Measurements from ENCODE around the gene CHID1.

DNA sequence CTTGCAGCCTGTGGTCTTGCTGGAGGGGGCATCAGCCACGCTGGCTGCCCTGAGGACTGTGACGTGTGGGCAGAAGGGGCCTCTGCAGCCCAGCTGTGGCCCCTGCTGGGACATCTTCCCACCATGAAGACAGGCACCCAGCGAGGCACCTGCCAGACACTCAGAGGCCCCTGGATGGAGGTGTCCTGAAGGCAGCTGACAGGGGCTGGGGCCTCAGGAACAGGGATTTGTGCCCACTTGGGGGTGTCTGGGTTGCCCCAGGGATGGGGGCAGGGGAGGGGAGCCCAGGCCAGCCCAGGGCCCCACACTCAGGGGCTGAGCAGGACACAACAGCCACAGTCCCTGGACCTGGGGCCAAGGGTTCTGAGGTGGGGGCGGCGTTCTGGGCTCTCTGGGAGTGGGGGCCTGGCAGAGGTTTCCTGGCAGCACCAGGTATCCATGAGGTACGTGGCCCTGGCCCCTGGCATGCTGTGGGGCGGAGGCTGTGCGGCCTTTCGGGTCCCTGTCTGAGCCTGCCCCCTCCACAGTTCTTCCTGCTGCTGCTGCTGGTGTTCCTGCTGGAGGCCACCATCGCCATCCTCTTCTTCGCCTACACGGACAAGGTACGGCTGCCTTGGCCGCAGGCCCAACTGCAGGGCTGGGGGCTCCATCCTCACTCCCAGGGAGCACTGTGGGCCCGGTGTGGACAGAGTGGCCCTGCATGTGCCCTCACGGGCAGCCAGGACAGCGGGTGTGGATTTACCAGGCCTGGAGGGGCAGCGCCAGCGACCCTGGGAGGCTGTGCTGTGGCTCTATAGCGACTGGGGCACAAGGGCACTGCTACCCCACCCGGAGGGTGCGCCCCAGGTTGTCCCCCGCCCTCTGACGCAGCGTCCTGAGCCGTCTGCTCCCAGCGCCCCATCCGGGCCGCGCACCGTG lies 46.4 kb downstream of the CHID1 start:
- TF ChIP-seq, protein P1, sequence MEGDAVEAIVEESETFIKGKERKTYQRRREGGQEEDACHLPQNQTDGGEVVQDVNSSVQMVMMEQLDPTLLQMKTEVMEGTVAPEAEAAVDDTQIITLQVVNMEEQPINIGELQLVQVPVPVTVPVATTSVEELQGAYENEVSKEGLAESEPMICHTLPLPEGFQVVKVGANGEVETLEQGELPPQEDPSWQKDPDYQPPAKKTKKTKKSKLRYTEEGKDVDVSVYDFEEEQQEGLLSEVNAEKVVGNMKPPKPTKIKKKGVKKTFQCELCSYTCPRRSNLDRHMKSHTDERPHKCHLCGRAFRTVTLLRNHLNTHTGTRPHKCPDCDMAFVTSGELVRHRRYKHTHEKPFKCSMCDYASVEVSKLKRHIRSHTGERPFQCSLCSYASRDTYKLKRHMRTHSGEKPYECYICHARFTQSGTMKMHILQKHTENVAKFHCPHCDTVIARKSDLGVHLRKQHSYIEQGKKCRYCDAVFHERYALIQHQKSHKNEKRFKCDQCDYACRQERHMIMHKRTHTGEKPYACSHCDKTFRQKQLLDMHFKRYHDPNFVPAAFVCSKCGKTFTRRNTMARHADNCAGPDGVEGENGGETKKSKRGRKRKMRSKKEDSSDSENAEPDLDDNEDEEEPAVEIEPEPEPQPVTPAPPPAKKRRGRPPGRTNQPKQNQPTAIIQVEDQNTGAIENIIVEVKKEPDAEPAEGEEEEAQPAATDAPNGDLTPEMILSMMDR (IDR thresholded peaks at IDR 0.05) = no peak
- TF ChIP-seq EZH2 (IDR thresholded peaks at IDR 0.05; ENCODE audit: borderline replicate concordance, insufficient read depth, low read depth, low read length, poor library complexity, severe bottlenecking) = no peak
